A549 (cell line): Measurements from ENCODE around the gene LPO. TPM values are rescaled to one million over a fixed set of nuclear protein-coding genes. Genes with fewer than 3 reads are reported as not detected.

ENCODE experiments used
- ATAC-seq, 2 experiments: fragments of 200-7000 bp in 1 of 2; fragments of >200 bp in 1 of 2; cut with Nextera tagmentation in 1 of 2; cut with Tn5 transposase in 1 of 2; 3 replicates each; pipeline versions ENCODE4 v1.8.0 to v1.9.1; 2018 to 2020; ENCODE audit warnings: mild to moderate bottlenecking in 1 of 2, moderate library complexity in 1 of 2
- CTCF ChIA-PET: fragments of 300-600 bp; sonication (Branson Sonifier 250); formaldehyde crosslinking; extraction: SDS; loops from one replicate; lab custom pipeline; 2021; ENCODE audit warnings: antibody characterized with exemption, inconsistent platforms; lab: Yijun Ruan, JAX
- POLR2A ChIA-PET: fragments of 350-600 bp; formaldehyde crosslinking; extraction: SDS; loops from one replicate; lab custom pipeline; 2021; ENCODE audit warnings: antibody characterized with exemption, inconsistent platforms; lab: Yijun Ruan, JAX
- DNase-seq, 2 experiments: peaks; one replicate each; pipeline versions ENCODE4 v3.0.0 to v3.0.0-alpha.2; 2011 to 2016; ENCODE audit warnings: low read depth in 1 of 2, low spot score in 1 of 2
- FAIRE-seq: peaks from 2 replicates; lab custom pipeline; 2011; peaks lifted over from hg19 to GRCh38; lab: Jason Lieb, UNC
- H3K27ac ChIP-seq, 2 experiments: fragments of >200 bp; sonication (Bioruptor Twin); formaldehyde crosslinking; 3 replicates each; pipeline ENCODE4 v1.5.1; 2016 to 2017
- H3K4me1 ChIP-seq: fragments of >200 bp; sonication (Bioruptor Twin); formaldehyde crosslinking; 3 replicates; pipeline ENCODE4 v1.6.1; 2016
- H3K4me2 ChIP-seq: fragments of >200 bp; sonication (Bioruptor Twin); formaldehyde crosslinking; 3 replicates; pipeline ENCODE4 v1.6.1; 2016
- H3K4me3 ChIP-seq: fragments of >200 bp; sonication (Bioruptor Twin); formaldehyde crosslinking; 3 replicates; pipeline ENCODE4 v1.5.1; 2016
- H3K9me3 ChIP-seq: fragments of >200 bp; sonication (Bioruptor Twin); formaldehyde crosslinking; 3 replicates; pipeline ENCODE4 v1.6.1; 2016
- BCL3 ChIP-seq: fragments of >200 bp; sonication (Bioruptor Twin); formaldehyde crosslinking; IDR thresholded peaks from 3 replicates; pipeline ENCODE4 v1.6.1; 2016
- E2F6 ChIP-seq: IDR thresholded peaks from 2 replicates; pipeline ENCODE4 v1.6.1; 2012; ENCODE audit warnings: low read depth, borderline replicate concordance
- EHF ChIP-seq: fragments of 250-450 bp; sonication (Bioruptor Pico); IDR thresholded peaks from 2 replicates; pipeline ENCODE4 v1.5.0; 2020; ENCODE audit warnings: mild to moderate bottlenecking
- FOSB ChIP-seq: fragments of 250-450 bp; sonication (Bioruptor Pico); IDR thresholded peaks from 2 replicates; pipeline ENCODE4 v1.5.0; 2020; ENCODE audit warnings: mild to moderate bottlenecking, moderate library complexity
- FOSL2 ChIP-seq, 2 experiments: fragments of 450-650 bp in 1 of 2; fragments of >200 bp in 1 of 2; sonication (Bioruptor Twin) in 1 of 2; formaldehyde crosslinking; IDR thresholded peaks; 2 replicates each; pipeline versions ENCODE4 v1.5.0 to v1.6.1; 2016 to 2020; ENCODE audit warnings: mild to moderate bottlenecking in 1 of 2, moderate library complexity in 1 of 2
- GATA3 ChIP-seq: IDR thresholded peaks from 2 replicates; pipeline ENCODE4 v1.6.1; 2012; ENCODE audit warnings: borderline replicate concordance
- HOXA7 ChIP-seq: fragments of 250-450 bp; sonication (Bioruptor Pico); IDR thresholded peaks from 2 replicates; pipeline ENCODE4 v1.5.0; 2020; ENCODE audit warnings: mild to moderate bottlenecking, moderate library complexity
- HOXB13 ChIP-seq: fragments of 250-450 bp; sonication (Bioruptor Pico); IDR thresholded peaks from 2 replicates; pipeline ENCODE4 v1.5.0; 2020; ENCODE audit warnings: low read depth, mild to moderate bottlenecking, moderate library complexity
- HOXB5 ChIP-seq: fragments of 250-450 bp; sonication (Bioruptor Pico); IDR thresholded peaks from 2 replicates; pipeline ENCODE4 v1.5.0; 2020; ENCODE audit warnings: mild to moderate bottlenecking, moderate library complexity
- JUN ChIP-seq, 2 experiments: fragments of >200 bp; sonication (Bioruptor Twin); formaldehyde crosslinking; IDR thresholded peaks; 2 replicates in 1 of 2; 3 replicates in 1 of 2; pipeline ENCODE4 v1.6.1; 2016 to 2017
- MAFK ChIP-seq: fragments of 450-650 bp; IDR thresholded peaks from 2 replicates; pipeline ENCODE4 v1.6.1; 2014; ENCODE audit not compliant: partially characterized antibody
- NFE2L2 ChIP-seq: fragments of 150-350 bp; conservative IDR thresholded peaks from 2 replicates; pipeline ENCODE4 v1.6.1; 2014; ENCODE audit warnings: low read length
- POLR2A ChIP-seq: IDR thresholded peaks from 2 replicates; pipeline ENCODE4 v1.6.1; 2012; ENCODE audit warnings: mild to moderate bottlenecking, low read length
- RAD21 ChIP-seq, 2 experiments: fragments of >200 bp in 1 of 2; sonication (Bioruptor Twin) in 1 of 2; formaldehyde crosslinking in 1 of 2; IDR thresholded peaks in 1 of 2; conservative IDR thresholded peaks in 1 of 2; 2 replicates in 1 of 2; 3 replicates in 1 of 2; pipeline ENCODE4 v1.6.1; 2012 to 2018; ENCODE audit warnings: inconsistent platforms in 1 of 2
- TP53 ChIP-seq: fragments of 250-450 bp; sonication (Bioruptor Pico); IDR thresholded peaks from 2 replicates; pipeline ENCODE4 v1.5.0; 2021; ENCODE audit warnings: mild to moderate bottlenecking, moderate library complexity
- USF2 ChIP-seq: fragments of 450-650 bp; IDR thresholded peaks from 2 replicates; pipeline ENCODE4 v1.6.1; 2014; ENCODE audit warnings: antibody characterized with exemption
- WGBS: methylation state at CpG from one replicate; pipeline ENCODE4 v1.1.6; 2017; ENCODE audit errors: missing lambda C conversion rate; 5-methylcytosine and 5-hydroxymethylcytosine counted together
- polyA plus RNA-seq, 4 experiments: library from polyadenylated mRNA; depleted of rRNA in 3 of 4; stranded (reverse); fragments of >200 nt; fragmentation: RNase III in 1 of 4; extraction: RNeasy Plus Mini Kit Qiagen cat#74134 plus additional on column Dnase treatment in 1 of 4; gene quantifications; 2 replicates in 3 of 4; 3 replicates in 1 of 4; pipeline ENCODE4 v1.2.3, GENCODE V29; 2011 to 2017

The LPO gene
- polyA plus RNA-seq, 2 of the 4 experiments (the other 2 are of a cell fraction), result not detected

DNA sequence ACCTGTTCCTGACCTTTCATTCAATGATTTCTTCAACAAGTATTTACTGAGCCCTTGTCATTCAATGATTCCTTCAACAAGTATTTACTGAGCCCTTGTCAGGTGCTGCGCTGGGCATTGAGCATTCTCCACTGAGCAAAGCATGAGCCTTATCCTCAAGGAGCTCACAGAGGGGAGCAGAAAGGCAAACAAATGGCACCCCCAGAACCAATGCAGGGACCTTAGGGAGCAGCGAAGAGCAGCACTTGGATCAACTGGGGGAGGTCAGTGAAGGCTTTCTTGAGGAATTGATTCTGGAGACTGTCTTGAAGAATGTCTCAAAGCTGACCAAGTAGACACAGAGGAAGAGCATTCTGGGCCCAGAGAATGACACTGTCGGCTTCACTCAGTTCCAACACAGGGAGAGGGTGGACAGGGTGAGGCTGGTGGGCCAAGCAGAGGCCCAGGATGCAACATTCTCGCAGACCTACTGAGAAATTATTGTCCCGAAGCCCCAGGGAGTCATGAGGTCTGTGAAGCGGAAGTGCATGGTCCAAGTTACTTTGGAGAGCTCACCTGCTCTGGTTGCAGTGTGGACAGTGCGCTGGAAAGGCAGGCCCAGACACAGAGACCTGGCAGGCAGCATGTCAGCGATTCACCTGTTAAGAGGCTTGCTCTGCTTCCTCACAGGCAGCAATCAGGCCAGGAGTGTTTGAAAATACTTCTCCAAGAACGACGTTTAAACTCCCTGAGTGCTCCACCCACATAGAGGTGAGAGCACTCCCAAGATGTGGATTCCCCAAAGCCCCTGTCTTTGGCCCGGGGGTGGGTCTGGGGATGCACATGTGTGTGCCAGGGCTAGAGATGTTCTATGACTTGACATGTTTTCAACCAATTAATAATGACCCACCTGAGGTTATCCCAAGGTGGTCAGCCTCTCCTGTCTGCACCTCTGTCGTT lies 45.6 kb downstream of the LPO start:
- CTCF ChIA-PET, result interaction anchor here (0.5 to 3.1 kb wide), 7 partner anchors 9 to 304 kb away, joined by 3 to 12 read pairs (median 3); partner anchors contain the start of gene RNF43
- 49% methylated on average over 12 of the region's 12 CpGs for WGBS
- DNase-seq, result no peak
- TF ChIP-seq TP53 (no peak), POLR2A (no peak)
- TF ChIP-seq, all 56 proteins: peak for 0
- POLR2A ChIA-PET, result no interaction called here
- no peak for FAIRE-seq
- Histone ChIP-seq H3K4me3 (no peak overlapping the region), H3K4me1 (no peaks in the 10 kb centered on the region), H3K9me3 (no peaks in the 10 kb centered on the region), H3K27ac (no peak overlapping the region), H3K4me2 (no peak overlapping the region)
- ATAC-seq, result peak in 1 of 2 experiments; percentile 17; a peak in 1 of 6 replicates

DNA sequence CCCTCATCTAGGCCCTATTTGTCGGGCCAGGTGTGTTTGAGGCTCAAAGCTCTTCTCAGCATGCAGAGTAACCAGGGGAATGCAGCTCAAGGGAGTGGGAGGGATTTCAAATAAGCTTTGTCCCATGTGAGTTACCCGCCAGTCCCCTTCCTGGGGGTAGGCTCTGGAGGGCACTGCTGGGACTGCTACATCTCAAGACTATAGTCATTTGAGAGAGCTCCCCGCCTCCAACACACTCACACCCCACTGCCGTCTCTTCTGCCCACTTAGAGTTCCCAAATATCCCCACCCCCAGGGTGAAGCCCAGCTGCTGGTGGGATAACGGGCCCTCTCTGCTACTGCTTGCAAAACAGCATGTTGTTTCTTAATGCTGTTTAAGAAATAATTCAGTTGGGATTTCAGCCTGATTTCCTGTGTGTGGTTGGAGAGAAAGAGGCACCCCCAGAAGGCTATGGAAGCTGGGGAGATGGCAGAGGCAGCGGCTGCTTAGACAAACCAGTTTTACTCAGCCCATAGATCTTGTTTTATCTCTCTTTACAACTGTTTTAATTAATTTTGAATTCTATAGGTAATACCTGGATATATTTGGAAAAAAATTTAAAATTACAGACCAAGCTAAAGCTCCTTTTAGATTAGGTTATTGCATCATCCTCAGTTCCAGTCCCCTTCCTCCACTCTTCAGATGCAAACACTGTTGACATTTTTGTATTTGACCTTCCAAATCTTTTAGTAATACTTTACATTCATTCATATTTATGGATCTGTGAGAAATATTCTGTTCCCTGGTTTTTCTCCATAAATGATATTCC lies 46.4 kb downstream of the LPO start:
- ChIA-PET POLR2A (no interaction called here), CTCF (interaction anchor here (0.6 to 3.1 kb wide), 7 partner anchors 10 to 844 kb away, joined by 3 to 13 read pairs (median 4); partner anchors contain the start of gene RNF43)
- Histone ChIP-seq H3K4me1 (no peaks in the 10 kb centered on the region; the same call in 2 of the 3 replicates), H3K9me3 (no peaks in the 10 kb centered on the region), H3K4me3 (no peak overlapping the region), H3K4me2 (no peak overlapping the region), H3K27ac (no peak overlapping the region)
- WGBS, result 74% methylated on average over 6 of the region's 6 CpGs
- ATAC-seq, result 0 out of 6 replicates have a peak, but pooled peaks of 1 of the 2 experiments have one; percentile 20
- no peak for DNase-seq
- FAIRE-seq, result no peak
- TF ChIP-seq E2F6 (no peak), GATA3 (no peak), JUN (IDR thresholded peaks at IDR 0.05) (no peak), FOSB (CRISPR knock-in tag) (no peak), HOXB5 (no peak), TP53 (no peak)

- ChIA-PET POLR2A (no interaction called here), CTCF (interaction anchor here (0.6 to 3.1 kb wide), 6 partner anchors 11 to 843 kb away, joined by 3 to 13 read pairs (median 4); no protein-coding TSS in a partner anchor)
- no peak overlapping the region for H3K27ac ChIP-seq
- H3K9me3 ChIP-seq, result no peaks in the 10 kb centered on the region
- DNase-seq, result no peak
- no peak for ATAC-seq
- 82% methylated on average over 3 of the region's 3 CpGs for WGBS
- no peak for FAIRE-seq
- no peak overlapping the region for H3K4me3 ChIP-seq
- no peak overlapping the region for H3K4me2 ChIP-seq
- H3K4me1 ChIP-seq, result no peaks in the 10 kb centered on the region; the same call in 2 of the 3 replicates
- TF ChIP-seq HOXB13 (CRISPR knock-in tag), result no peak
- no peak for TF ChIP-seq USF2
- no peak for TF ChIP-seq HOXA7 (CRISPR knock-in tag)
- no peak for TF ChIP-seq FOSL2 (IDR thresholded peaks at IDR 0.05)
- no peak for TF ChIP-seq FOSL2 (CRISPR knock-in tag; IDR thresholded peaks at IDR 0.05)
- TF ChIP-seq BCL3, result no peak
- TF ChIP-seq GATA3, result no peak
- TF ChIP-seq, all 56 proteins: peak for 0
Observed at GRCh38 chr17:58285422-58285810, 47.0 kb downstream of the LPO start.

DNA sequence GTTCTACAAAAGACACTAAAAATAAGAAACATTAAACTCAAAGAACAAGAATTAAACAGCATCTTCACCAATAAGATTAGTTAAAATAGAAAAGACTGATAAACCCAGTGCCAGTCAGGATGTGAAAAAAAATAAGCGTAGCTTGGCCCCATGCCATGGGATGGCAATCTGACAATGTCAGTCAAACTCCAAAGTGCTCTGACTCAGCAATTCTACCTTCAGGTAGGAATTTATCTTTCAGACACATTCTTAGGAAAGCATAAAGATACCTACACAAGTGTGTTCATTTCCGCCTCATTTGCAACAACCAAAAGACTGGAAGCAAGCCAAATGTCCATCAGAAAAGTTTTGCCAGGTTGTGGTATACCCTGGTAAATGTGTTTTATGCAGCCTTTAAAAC lies 51.5 kb downstream of the LPO start:
- no peaks in the 10 kb centered on the region; the same call in 2 of the 3 replicates for H3K4me1 ChIP-seq
- H3K4me2 ChIP-seq, result no peak overlapping the region
- no peak overlapping the region for H3K27ac ChIP-seq
- TF ChIP-seq MAFK (peak; percentile 88), EHF (CRISPR knock-in tag) (no peak), NFE2L2 (peak; percentile 24; the same call in 1 of the 2 replicates), FOSB (CRISPR knock-in tag) (no peak), RAD21 (conservative IDR thresholded peaks at IDR 0.05 in 1 of 2, IDR thresholded peaks at IDR 0.05 in 1 of 2) (no peak)
- ChIA-PET POLR2A (no interaction called here), CTCF (interaction anchor here (0.8 to 2.1 kb wide), 3 partner anchors 10 to 40 kb away, joined by 3 to 6 read pairs (median 3); no protein-coding TSS in a partner anchor)
- FAIRE-seq (no peak), DNase-seq (no peak), ATAC-seq (no peak)
- H3K4me3 ChIP-seq, result no peak overlapping the region
- H3K9me3 ChIP-seq, result 0 out of 3 replicates have a peak, but pooled peaks cover 4% of the 10 kb centered on the region
- 56% methylated on average over 2 of the region's 2 CpGs for WGBS
